NCI-H128 (cell line): Measurements from ENCODE around the gene BCL2L11.

Experiments used
- DNase-seq: peaks from one replicate; lab custom pipeline; 2025; ENCODE audit not compliant: unreplicated experiment; lab: John Stamatoyannopoulos, UW

BCL2L11 gene

GRCh38 chr2:111188681-111189080, 68.0 kb downstream of the BCL2L11 start:
- DNase-seq = no peak

- DNase-seq = no peak
Measured at GRCh38 chr2:111189106-111189505, 68.4 kb downstream of the BCL2L11 start.

DNA sequence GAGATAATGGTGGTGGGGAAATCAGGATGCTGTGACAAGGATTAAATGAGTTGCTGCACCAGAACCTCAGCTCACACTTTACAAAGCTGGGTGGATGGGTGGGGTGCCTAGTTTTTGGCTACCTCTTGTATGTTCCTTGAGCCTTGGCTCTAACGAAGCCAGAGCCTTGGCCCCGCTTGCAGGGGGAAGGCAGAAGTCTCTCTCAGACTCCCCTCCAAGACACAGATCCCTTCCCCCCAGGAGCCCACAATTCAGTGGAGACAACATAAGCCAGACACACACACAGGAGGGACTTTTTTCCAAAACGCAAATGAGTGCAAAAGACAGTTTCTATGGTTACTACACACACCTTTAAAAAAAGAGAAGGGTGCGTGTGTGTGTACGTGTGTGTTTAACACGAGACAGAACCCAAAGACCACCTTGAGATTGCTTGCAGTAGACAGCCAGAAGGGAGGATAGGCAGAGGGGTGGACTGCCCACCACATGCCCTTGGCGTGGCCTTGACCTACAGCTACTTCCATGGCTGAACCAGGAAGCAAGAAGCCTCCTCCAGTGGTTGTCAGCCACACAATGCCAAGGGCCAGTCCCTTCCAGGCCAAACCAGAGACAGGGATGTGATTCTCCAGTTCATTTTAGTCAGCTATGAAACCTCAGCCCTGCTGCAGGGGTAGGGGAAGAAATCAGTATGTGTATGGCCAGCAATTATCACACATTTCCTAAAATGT, 70.3 kb downstream of the BCL2L11 start:
- DNase-seq = no peak

- no peak for DNase-seq
Measured at GRCh38 chr2:111191877-111192276, 71.2 kb downstream of the BCL2L11 start.

DNA sequence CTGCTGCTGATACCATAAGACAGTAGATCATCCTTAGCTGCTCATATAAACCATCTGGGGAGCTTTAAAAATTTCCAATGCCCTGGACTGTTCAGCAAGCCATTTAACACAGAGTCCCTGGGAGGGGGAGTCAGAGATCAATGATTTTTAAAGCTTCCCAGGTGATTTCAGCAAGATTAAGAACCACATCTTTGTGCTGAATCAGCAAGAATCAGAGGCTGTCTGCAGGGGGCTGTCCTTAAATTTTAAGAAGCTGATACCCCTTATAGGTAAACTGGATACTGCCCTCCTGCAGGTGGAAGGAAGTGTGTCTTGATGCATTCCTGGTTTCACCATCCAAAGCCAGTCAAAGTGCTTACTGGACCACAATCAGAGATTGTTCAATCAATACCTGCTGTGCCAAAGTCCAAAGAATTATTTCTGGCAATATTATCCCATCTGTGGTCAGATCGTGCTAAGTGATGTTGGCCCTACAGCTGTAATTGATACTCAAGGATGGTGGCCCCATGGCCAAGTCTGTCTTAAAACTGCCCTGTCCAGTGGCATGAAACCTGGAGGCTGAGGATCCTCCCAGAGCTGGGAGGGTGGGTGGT, 72.2 kb downstream of the BCL2L11 start:
- DNase-seq = no peak

GRCh38 chr2:111194835-111195621, 74.3 kb downstream of the BCL2L11 start:
- no peak for DNase-seq

- no peak for DNase-seq
Measured at GRCh38 chr2:111196435-111196834, 75.7 kb downstream of the BCL2L11 start.

DNA sequence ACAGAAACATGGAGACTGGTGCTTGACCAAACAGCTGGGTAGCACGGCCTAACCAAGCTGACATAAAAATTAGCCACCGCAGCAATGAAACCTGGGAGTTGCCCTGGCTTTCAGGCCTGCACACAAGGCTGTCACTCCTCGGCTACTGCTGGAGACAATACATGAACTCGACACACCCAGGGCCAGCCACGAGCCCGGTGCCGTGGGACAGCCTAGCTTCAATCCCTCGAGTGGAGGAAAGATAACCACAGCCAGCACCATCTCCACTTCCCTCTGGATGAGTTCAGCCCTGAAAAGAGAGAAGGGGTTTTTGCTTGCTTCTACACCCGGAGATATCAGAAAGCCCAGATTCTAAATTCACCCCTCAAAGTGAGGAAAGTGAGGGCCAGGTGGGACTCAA, 78.0 kb downstream of the BCL2L11 start:
- no peak for DNase-seq

- no peak for DNase-seq
Measured at GRCh38 chr2:111199840-111200239, 79.1 kb downstream of the BCL2L11 start.

DNA sequence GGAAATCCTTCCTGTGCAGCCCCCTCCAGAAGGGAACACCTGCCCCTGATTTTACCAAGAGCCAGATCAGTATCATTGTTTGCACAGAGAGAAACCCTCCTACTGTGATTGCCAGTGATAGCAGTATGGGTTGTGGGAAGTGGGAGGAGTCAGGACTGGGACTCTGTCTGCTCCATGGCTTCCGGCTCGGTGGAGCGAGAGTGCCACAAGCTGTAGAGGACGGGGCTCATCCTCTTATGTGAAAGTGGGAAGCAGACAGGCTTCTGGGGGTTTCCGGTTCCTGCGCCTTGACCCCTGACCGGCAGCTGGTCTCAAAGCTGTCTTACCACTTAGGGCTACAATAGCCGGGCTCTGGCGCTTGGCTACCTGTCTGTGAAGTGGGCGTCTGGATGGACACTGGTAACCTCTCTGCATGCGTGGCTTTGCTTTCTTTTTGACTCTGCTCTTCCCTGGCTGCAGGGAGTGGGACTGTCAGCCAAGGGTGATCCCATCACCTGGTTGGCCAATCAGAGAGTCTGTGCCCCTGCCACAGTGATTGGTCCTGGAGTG, 79.7 kb downstream of the BCL2L11 start:
- DNase-seq = peak; percentile 49

GRCh38 chr2:111201214-111201613, 80.5 kb downstream of the BCL2L11 start:
- DNase-seq = no peak

GRCh38 chr2:111202266-111203040, 81.7 kb downstream of the BCL2L11 start:
- no peak for DNase-seq

DNA sequence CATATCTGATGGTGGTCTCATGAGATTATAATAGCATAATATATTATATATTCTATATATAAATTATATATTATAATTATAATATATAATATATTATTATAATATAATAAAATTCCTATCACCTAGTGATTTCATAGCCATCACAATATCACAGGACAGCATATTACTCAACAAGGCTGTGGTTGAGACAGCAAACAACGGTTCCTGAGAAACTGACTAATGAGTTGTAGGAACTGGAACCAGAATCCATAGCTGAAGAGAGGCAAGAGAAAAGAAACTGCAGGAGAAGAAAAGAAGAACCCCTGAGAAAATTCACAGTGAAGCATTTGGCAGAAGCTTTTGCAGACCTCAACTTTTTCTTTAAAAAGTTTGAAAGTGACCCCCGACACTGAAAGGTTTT, 84.0 kb downstream of the BCL2L11 start:
- no peak for DNase-seq

DNA sequence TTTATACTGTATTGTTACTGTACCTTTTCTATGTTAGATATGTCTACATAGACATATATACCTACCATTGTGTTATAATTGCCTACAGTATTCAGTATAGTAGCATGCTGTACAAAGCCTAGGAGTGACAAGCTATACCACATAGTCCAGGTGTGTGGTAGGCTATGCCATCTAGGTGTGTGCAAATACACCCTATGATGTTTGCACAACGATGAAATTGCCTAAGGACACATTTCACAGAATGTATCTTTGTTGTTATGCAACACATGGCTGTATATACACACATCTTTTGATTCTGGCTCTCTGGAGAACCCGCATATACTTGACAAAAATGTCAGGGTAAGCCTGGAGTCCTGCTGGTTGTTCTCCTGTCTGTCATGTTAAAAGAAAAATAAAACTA, 85.1 kb downstream of the BCL2L11 start:
- DNase-seq = no peak

GRCh38 chr2:111207851-111208250, 87.1 kb downstream of the BCL2L11 start:
- no peak for DNase-seq

DNA sequence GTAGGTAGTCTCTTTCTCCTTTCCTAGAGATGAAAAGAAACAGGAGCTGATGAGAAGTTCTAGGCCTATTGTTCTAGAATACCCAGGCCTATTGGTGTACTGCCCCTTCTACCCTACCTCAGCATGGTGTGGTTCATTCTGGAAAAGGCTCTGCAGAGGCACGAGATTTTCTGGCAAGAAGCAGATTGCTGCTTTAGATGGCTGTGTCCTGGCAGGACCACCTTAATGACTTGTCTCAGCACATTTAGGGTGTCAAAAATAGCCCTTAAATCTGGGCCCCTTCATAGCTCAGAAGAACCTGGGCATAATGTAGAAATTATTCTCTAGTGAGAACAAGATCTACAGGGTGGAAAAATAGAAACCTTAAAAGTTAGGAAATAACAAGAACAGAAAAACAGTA, 87.9 kb downstream of the BCL2L11 start:
- DNase-seq = no peak

DNA sequence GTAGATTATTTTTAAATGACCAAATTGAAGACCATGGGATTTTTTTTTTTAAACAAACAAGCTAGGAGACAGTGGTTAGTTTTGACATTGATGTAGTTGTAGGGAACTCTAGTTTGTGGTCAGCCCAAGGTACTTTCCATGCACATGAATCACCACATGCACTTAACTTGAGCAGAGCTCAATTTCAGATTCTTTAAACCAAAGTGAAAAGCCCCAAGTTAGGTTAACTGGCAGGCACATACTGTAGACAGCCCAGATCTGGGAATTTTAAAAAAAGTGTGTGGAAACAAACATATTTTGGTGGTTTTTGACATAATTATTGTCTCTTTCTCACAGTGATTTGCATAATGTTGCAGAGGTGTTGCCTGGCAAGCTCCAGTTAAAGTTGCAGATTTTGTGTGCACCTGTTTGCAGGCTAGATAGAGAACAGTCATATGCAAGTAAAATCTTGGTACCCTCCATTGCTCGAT, 88.4 kb downstream of the BCL2L11 start:
- DNase-seq = no peak

DNA sequence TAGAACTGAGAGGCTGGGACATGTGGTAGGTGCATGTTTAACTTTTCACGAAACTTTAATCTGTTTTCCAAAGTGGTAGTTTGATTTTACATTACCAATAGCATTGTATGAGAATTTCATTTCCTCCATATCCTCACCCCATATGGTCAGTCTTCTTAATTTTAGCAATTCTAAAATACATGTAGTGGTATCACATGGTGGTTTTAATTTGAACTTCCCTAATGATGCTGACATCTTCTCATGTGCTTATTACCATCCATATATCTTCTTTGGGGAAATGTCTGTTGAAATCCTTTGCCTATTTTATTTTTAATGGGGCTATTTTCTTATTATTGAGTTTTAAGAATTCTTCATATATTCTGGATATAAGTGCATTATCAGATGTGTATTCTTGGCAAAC, 89.3 kb downstream of the BCL2L11 start:
- no peak for DNase-seq

DNA sequence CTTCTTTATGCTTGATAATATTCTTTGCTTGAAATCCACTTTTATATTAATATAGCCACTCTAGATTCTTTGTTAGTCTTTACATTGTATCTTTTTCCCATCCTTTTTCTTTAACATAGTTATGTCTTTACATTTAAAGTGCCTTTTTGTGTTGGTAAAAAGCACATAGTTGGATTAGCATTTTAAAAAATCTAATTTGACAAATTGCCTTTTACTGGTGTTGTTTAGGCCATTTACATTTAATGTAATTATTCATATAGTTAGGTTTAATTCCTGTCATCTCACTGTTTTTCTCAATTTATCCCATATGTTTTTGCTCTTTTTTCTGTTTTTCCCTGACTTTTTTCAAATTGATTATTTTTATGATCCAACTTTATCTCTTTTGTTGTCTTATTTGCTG, 93.2 kb downstream of the BCL2L11 start:
- no peak for DNase-seq

- no peak for DNase-seq
Measured at GRCh38 chr2:111216811-111217652, 96.3 kb downstream of the BCL2L11 start.
